Measurements from ENCODE around the gene LCN12. TPM values are rescaled to one million over a fixed set of nuclear protein-coding genes. Genes with fewer than 3 reads are reported as not detected.

Gene LCN12
- total RNA-seq, 1 experiment from 2014 or later, result 0.55 TPM

GRCh38 chr9:136920734-136921231 is 31.3 kb upstream of the LCN12 start:
- no peaks in the 10 kb centered on the region for H3K4me1 ChIP-seq (ENCODE audit: insufficient read depth, low read length)
- no peak overlapping the region for H3K27ac ChIP-seq (ENCODE audit: low read length)
- ATAC-seq (no peak), DNase-seq (no peak)
- no peak overlapping the region for H3K9ac ChIP-seq (ENCODE audit: low read length)
- ChIA-PET POLR2A (ENCODE audit: unreplicated experiment) (no interaction called here), CTCF (no interaction called here)
- H3K36me3 ChIP-seq (ENCODE audit: low read depth, low read length), result peaks cover 10% of the 10 kb centered on the region; the same call in 1 of the 2 replicates
- H3K9me2 ChIP-seq (replicated peaks; ENCODE audit: low read length), result no peaks in the 10 kb centered on the region
- BruUV-seq (replicated peaks), result no TSS peak
- no peak overlapping the region for H3K4me2 ChIP-seq (ENCODE audit: low read length)
- H3K4me3 ChIP-seq (ENCODE audit: low read length), result no peak overlapping the region
- H3F3A ChIP-seq (ENCODE audit: low read length, unreplicated experiment), result no peaks in the 10 kb centered on the region
- H2AFZ ChIP-seq (ENCODE audit: low read length), result no peak overlapping the region
- H4K20me1 ChIP-seq (ENCODE audit: low read length), result no peaks in the 10 kb centered on the region
- intact Hi-C loops (cut with micrococcal nuclease), result no loop called here
- H3K79me2 ChIP-seq (ENCODE audit: low read length), result no peaks in the 10 kb centered on the region
- no peaks in the 10 kb centered on the region for H3K27me3 ChIP-seq (ENCODE audit: low read length)
- TF ChIP-seq CTCF (conservative IDR thresholded peaks at IDR 0.05; ENCODE audit: low read depth, low read length), result no peak
- no peak for TF ChIP-seq EZH2 (IDR thresholded peaks at IDR 0.05; ENCODE audit: low read length, unreplicated experiment)
- TF ChIP-seq EZH2phosphoT487 (IDR thresholded peaks at IDR 0.05; ENCODE audit: borderline replicate concordance, low read length), result no peak
- H3K9me3 ChIP-seq (ENCODE audit: low read length), result no peaks in the 10 kb centered on the region

- Histone ChIP-seq H3K79me2 (ENCODE audit: low read length) (no peaks in the 10 kb centered on the region), H4K20me1 (ENCODE audit: low read length) (no peaks in the 10 kb centered on the region), H3K4me2 (ENCODE audit: low read length) (no peak overlapping the region), H3K27me3 (ENCODE audit: low read length) (no peaks in the 10 kb centered on the region), H3K9me3 (ENCODE audit: low read length) (no peaks in the 10 kb centered on the region), H3K36me3 (ENCODE audit: low read depth, low read length) (peaks cover 12% of the 10 kb centered on the region; the same call in 1 of the 2 replicates), H3K27ac (ENCODE audit: low read length) (no peak overlapping the region), H2AFZ (ENCODE audit: low read length) (no peak overlapping the region), H3K4me1 (ENCODE audit: insufficient read depth, low read length) (no peaks in the 10 kb centered on the region), H3K4me3 (ENCODE audit: low read length) (no peak overlapping the region), H3K9me2 (replicated peaks; ENCODE audit: low read length) (no peaks in the 10 kb centered on the region), H3K9ac (ENCODE audit: low read length) (no peak overlapping the region), H3F3A (ENCODE audit: low read length, unreplicated experiment) (no peaks in the 10 kb centered on the region)
- TF ChIP-seq CTCF (conservative IDR thresholded peaks at IDR 0.05; ENCODE audit: low read depth, low read length) (no peak), EZH2phosphoT487 (IDR thresholded peaks at IDR 0.05; ENCODE audit: borderline replicate concordance, low read length) (no peak), EZH2 (IDR thresholded peaks at IDR 0.05; ENCODE audit: low read length, unreplicated experiment) (no peak)
- ATAC-seq (no peak), DNase-seq (no peak)
- ChIA-PET POLR2A (ENCODE audit: unreplicated experiment) (no interaction called here), CTCF (no interaction called here)
- no TSS peak for BruUV-seq (replicated peaks)
- intact Hi-C loops (cut with micrococcal nuclease), result no loop called here
These were observed 30.8 kb upstream of the LCN12 start for GRCh38 chr9:136921307-136921706.

GRCh38 chr9:136921718-136922117 is 30.4 kb upstream of the LCN12 start:
- no peak overlapping the region for H3K4me2 ChIP-seq (ENCODE audit: low read length)
- no TSS peak for BruUV-seq (replicated peaks)
- H3K9me2 ChIP-seq (replicated peaks; ENCODE audit: low read length), result no peaks in the 10 kb centered on the region
- H3K9ac ChIP-seq (ENCODE audit: low read length), result no peak overlapping the region
- H3K9me3 ChIP-seq (ENCODE audit: low read length), result no peaks in the 10 kb centered on the region
- no peak for ATAC-seq
- no peaks in the 10 kb centered on the region for H3K79me2 ChIP-seq (ENCODE audit: low read length)
- ChIA-PET POLR2A (ENCODE audit: unreplicated experiment) (no interaction called here), CTCF (no interaction called here)
- H2AFZ ChIP-seq (ENCODE audit: low read length), result no peak overlapping the region
- H3K36me3 ChIP-seq (ENCODE audit: low read depth, low read length), result peaks cover 12% of the 10 kb centered on the region; the same call in 1 of the 2 replicates
- TF ChIP-seq EZH2 (IDR thresholded peaks at IDR 0.05; ENCODE audit: low read length, unreplicated experiment), result no peak
- no peak for TF ChIP-seq CTCF (conservative IDR thresholded peaks at IDR 0.05; ENCODE audit: low read depth, low read length)
- no peak for TF ChIP-seq EZH2phosphoT487 (IDR thresholded peaks at IDR 0.05; ENCODE audit: borderline replicate concordance, low read length)
- no peak for DNase-seq
- H3F3A ChIP-seq (ENCODE audit: low read length, unreplicated experiment), result no peaks in the 10 kb centered on the region
- no peaks in the 10 kb centered on the region for H3K4me1 ChIP-seq (ENCODE audit: insufficient read depth, low read length)
- H3K4me3 ChIP-seq (ENCODE audit: low read length), result no peak overlapping the region
- H3K27ac ChIP-seq (ENCODE audit: low read length), result no peak overlapping the region
- no peaks in the 10 kb centered on the region for H4K20me1 ChIP-seq (ENCODE audit: low read length)
- intact Hi-C loops (cut with micrococcal nuclease), result no loop called here
- H3K27me3 ChIP-seq (ENCODE audit: low read length), result no peaks in the 10 kb centered on the region

All from PC-3 (cell line).